GM12873 (cell line): ENCODE measurements around the gene PGP.

Experiments used
- CTCF ChIP-seq: IDR thresholded peaks from 2 replicates; pipeline ENCODE4 v1.5.1; 2012; ENCODE audit warnings: low read depth, mild to moderate bottlenecking, moderate library complexity, low read length, control low read depth; ENCODE audit not compliant: insufficient read depth; ENCODE audit errors: missing control alignments

PGP gene

DNA sequence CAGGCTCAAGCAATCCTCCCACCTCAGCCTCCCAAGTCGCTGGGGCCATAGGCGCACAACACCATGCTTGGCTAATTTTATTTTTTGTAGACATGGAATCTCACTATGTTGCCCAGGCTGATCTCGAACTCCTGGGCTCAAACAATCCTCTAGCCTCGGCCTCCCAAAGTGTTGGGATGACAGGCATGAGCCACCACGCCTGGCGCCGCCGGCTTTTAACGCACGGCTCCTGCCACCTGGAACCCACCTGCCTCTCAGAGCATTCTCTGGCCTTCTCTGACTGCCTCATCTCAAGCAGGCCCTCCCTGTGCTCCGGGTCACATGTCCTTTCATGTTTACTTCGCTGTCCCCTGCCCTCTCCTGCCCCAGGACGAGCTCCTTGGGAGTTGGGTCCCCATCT lies 28.6 kb downstream of the PGP start:
- no peak for TF ChIP-seq CTCF

GRCh38 chr16:2184962-2185361 lies 29.7 kb downstream of the PGP start:
- no peak for TF ChIP-seq CTCF

GRCh38 chr16:2184346-2184745 lies 30.3 kb downstream of the PGP start:
- TF ChIP-seq CTCF, result no peak

GRCh38 chr16:2183671-2184070 lies 31.0 kb downstream of the PGP start:
- no peak for TF ChIP-seq CTCF

GRCh38 chr16:2181952-2182351 lies 32.7 kb downstream of the PGP start:
- no peak for TF ChIP-seq CTCF

DNA sequence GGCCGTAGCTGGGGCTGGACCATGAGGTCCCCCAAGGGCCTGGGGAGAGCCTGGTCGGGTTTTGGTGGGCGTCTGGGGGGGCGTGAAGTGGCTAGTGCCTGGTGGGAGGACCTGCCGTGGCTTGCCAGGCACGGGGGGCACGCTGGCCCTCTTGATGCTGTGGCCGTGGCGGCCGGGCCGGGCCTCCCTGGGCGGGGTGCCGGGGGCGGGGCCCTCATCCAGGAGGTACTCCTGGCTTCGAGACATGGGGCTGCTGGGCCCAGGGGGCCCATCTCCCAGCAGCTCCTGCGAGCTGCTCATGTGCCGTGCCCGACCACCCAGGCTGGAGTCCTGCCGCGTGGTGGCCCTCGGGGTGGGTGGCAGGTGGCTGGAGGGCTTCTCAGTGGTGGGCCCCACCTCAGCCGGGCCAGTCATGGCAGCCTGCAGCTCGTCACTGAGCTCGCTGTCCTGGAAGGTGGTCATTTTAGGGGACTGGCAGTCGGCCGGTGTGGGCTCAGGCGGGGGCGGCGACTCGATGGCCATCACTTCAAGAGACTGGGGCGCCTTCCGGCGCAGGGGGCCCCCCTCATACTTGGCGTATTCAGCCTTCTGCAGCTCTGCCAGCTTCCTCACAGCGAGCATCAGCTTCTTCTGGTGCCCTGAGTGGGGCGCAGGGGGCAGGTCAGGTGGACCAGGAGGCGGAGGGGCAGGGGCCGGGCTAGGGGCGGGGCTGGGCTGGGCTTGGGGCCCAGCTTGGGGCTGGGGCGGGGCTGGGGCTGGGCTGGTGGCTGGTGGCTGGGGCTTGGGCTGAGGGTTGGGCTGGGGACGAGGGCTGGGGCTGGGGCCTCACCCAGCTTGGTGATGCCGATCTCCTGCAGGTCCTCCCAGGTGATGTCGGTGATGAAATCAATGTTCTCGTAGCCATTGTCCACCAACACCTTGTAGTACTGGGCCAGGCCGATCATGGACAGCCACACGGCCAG lies 33.4 kb downstream of the PGP start:
- no peak for TF ChIP-seq CTCF

DNA sequence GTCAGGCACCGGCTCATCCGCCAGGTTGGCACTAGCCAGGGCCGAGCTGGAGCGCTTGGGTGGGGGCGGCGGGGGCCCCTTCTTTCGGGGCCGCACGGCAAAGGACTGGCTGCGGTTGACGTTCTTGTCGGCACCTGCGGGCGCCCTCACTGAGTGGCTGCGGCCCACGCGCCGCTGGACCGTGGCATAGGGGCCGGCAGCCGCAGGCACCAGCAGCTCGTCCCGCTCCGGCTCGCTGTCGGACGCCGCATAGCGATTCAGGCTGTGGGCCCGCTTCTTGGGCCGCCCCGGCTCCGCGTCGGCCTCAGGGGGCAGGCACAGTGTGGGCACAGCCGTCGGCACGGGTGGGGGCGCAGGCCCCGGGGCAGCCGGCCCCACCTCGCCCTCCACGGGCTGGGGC lies 34.2 kb downstream of the PGP start:
- no peak for TF ChIP-seq CTCF
